ENCODE data around the gene PDPR.
A peak's percentile ranks its signal among the peaks of the same experiment; 100 is the strongest.
"Not testable (repeated sequence)": the region's sequence is repeated elsewhere in the genome, so short reads cannot be mapped to it uniquely, and the experiment has no call there.

PDPR gene

GRCh38 chr16:70113599-70113981 lies 542 bp upstream of the PDPR start:
- Mint-ChIP-seq H3K4me3 (peak overlapping the region; percentile 88), H3K4me1 (ENCODE audit: low read depth) (peaks cover 13% of the 10 kb centered on the region)
- H3K36me3 Mint-ChIP-seq (ENCODE audit: low read depth); H3K9me3 Mint-ChIP-seq; H3K27ac Mint-ChIP-seq; H3K27me3 Mint-ChIP-seq (ENCODE audit: low read depth): not testable (repeated sequence)

GRCh38 chr16:70118354-70118753 lies 4.2 kb downstream of the PDPR start:
- H3K27me3 Mint-ChIP-seq (ENCODE audit: low read depth); H3K4me3 Mint-ChIP-seq; H3K9me3 Mint-ChIP-seq; H3K27ac Mint-ChIP-seq: not testable (repeated sequence)
- Mint-ChIP-seq H3K36me3 (ENCODE audit: low read depth) (peaks cover 16% of the 10 kb centered on the region), H3K4me1 (ENCODE audit: low read depth) (peaks cover 14% of the 10 kb centered on the region)

GRCh38 chr16:70118776-70119175 lies 4.6 kb downstream of the PDPR start:
- not testable (repeated sequence) for H3K4me3 Mint-ChIP-seq; H3K9me3 Mint-ChIP-seq; H3K27ac Mint-ChIP-seq; H3K27me3 Mint-ChIP-seq (ENCODE audit: low read depth)
- Mint-ChIP-seq H3K4me1 (ENCODE audit: low read depth) (peaks cover 14% of the 10 kb centered on the region), H3K36me3 (ENCODE audit: low read depth) (peaks cover 16% of the 10 kb centered on the region)

GRCh38 chr16:70120398-70120797 lies 6.3 kb downstream of the PDPR start:
- H3K4me1 Mint-ChIP-seq (ENCODE audit: low read depth) = peaks cover 13% of the 10 kb centered on the region
- not testable (repeated sequence) for H3K9me3 Mint-ChIP-seq; H3K4me3 Mint-ChIP-seq; H3K27me3 Mint-ChIP-seq (ENCODE audit: low read depth); H3K27ac Mint-ChIP-seq
- H3K36me3 Mint-ChIP-seq (ENCODE audit: low read depth) = peaks cover 20% of the 10 kb centered on the region

GRCh38 chr16:70123822-70124221 lies 9.7 kb downstream of the PDPR start:
- H3K27ac Mint-ChIP-seq; H3K4me1 Mint-ChIP-seq (ENCODE audit: low read depth); H3K9me3 Mint-ChIP-seq; H3K4me3 Mint-ChIP-seq; H3K27me3 Mint-ChIP-seq (ENCODE audit: low read depth): not testable (repeated sequence)
- peaks cover 33% of the 10 kb centered on the region for H3K36me3 Mint-ChIP-seq (ENCODE audit: low read depth)

- not testable (repeated sequence) for H3K4me3 Mint-ChIP-seq
- peaks cover 42% of the 10 kb centered on the region for H3K36me3 Mint-ChIP-seq (ENCODE audit: low read depth)
Measured at GRCh38 chr16:70126226-70126625, 12.1 kb downstream of the PDPR start.

GRCh38 chr16:70127706-70128105 lies 13.6 kb downstream of the PDPR start:
- H3K27me3 Mint-ChIP-seq (ENCODE audit: low read depth); H3K4me1 Mint-ChIP-seq (ENCODE audit: low read depth); H3K4me3 Mint-ChIP-seq; H3K9me3 Mint-ChIP-seq; H3K27ac Mint-ChIP-seq: not testable (repeated sequence)
- peaks cover 39% of the 10 kb centered on the region for H3K36me3 Mint-ChIP-seq (ENCODE audit: low read depth)

More at GRCh38 chr16:70126226-70126625, 12.1 kb downstream of the PDPR start:
- H3K9me3 Mint-ChIP-seq; H3K27me3 Mint-ChIP-seq (ENCODE audit: low read depth); H3K4me1 Mint-ChIP-seq (ENCODE audit: low read depth); H3K27ac Mint-ChIP-seq: not testable (repeated sequence)

- H3K36me3 Mint-ChIP-seq (ENCODE audit: low read depth) = peaks cover 47% of the 10 kb centered on the region
- H3K27me3 Mint-ChIP-seq (ENCODE audit: low read depth); H3K9me3 Mint-ChIP-seq; H3K4me1 Mint-ChIP-seq (ENCODE audit: low read depth); H3K27ac Mint-ChIP-seq; H3K4me3 Mint-ChIP-seq: not testable (repeated sequence)
Measured at GRCh38 chr16:70128844-70129243, 14.7 kb downstream of the PDPR start.

GRCh38 chr16:70135796-70136195 lies 21.7 kb downstream of the PDPR start:
- H3K27me3 Mint-ChIP-seq (ENCODE audit: low read depth); H3K27ac Mint-ChIP-seq; H3K9me3 Mint-ChIP-seq; H3K4me1 Mint-ChIP-seq (ENCODE audit: low read depth); H3K4me3 Mint-ChIP-seq: not testable (repeated sequence)
- H3K36me3 Mint-ChIP-seq (ENCODE audit: low read depth) = peaks cover 51% of the 10 kb centered on the region

GRCh38 chr16:70136595-70136994 lies 22.5 kb downstream of the PDPR start:
- H3K27me3 Mint-ChIP-seq (ENCODE audit: low read depth); H3K4me3 Mint-ChIP-seq; H3K27ac Mint-ChIP-seq; H3K4me1 Mint-ChIP-seq (ENCODE audit: low read depth); H3K9me3 Mint-ChIP-seq: not testable (repeated sequence)
- peaks cover 50% of the 10 kb centered on the region for H3K36me3 Mint-ChIP-seq (ENCODE audit: low read depth)

GRCh38 chr16:70142739-70143138 lies 28.6 kb downstream of the PDPR start:
- not testable (repeated sequence) for H3K27me3 Mint-ChIP-seq (ENCODE audit: low read depth); H3K4me3 Mint-ChIP-seq; H3K9me3 Mint-ChIP-seq; H3K4me1 Mint-ChIP-seq (ENCODE audit: low read depth); H3K27ac Mint-ChIP-seq
- peaks cover 38% of the 10 kb centered on the region for H3K36me3 Mint-ChIP-seq (ENCODE audit: low read depth)

GRCh38 chr16:70143231-70143895 lies 29.2 kb downstream of the PDPR start:
- H3K27ac Mint-ChIP-seq; H3K4me3 Mint-ChIP-seq; H3K4me1 Mint-ChIP-seq (ENCODE audit: low read depth); H3K27me3 Mint-ChIP-seq (ENCODE audit: low read depth); H3K9me3 Mint-ChIP-seq: not testable (repeated sequence)
- H3K36me3 Mint-ChIP-seq (ENCODE audit: low read depth) = peaks cover 42% of the 10 kb centered on the region

GRCh38 chr16:70147853-70148252 lies 33.7 kb downstream of the PDPR start:
- H3K4me1 Mint-ChIP-seq (ENCODE audit: low read depth); H3K4me3 Mint-ChIP-seq; H3K27me3 Mint-ChIP-seq (ENCODE audit: low read depth); H3K27ac Mint-ChIP-seq; H3K9me3 Mint-ChIP-seq: not testable (repeated sequence)
- peaks cover 54% of the 10 kb centered on the region for H3K36me3 Mint-ChIP-seq (ENCODE audit: low read depth)

- peaks cover 53% of the 10 kb centered on the region for H3K36me3 Mint-ChIP-seq (ENCODE audit: low read depth)
- H3K27me3 Mint-ChIP-seq (ENCODE audit: low read depth); H3K9me3 Mint-ChIP-seq; H3K4me3 Mint-ChIP-seq; H3K4me1 Mint-ChIP-seq (ENCODE audit: low read depth); H3K27ac Mint-ChIP-seq: not testable (repeated sequence)
Measured at GRCh38 chr16:70148453-70148852, 34.3 kb downstream of the PDPR start.

- not testable (repeated sequence) for H3K27ac Mint-ChIP-seq; H3K9me3 Mint-ChIP-seq; H3K4me1 Mint-ChIP-seq (ENCODE audit: low read depth); H3K4me3 Mint-ChIP-seq; H3K27me3 Mint-ChIP-seq (ENCODE audit: low read depth)
- H3K36me3 Mint-ChIP-seq (ENCODE audit: low read depth) = peaks cover 52% of the 10 kb centered on the region
Measured at GRCh38 chr16:70149296-70149695, 35.2 kb downstream of the PDPR start.

GRCh38 chr16:70151391-70151790 lies 37.3 kb downstream of the PDPR start:
- peaks cover 8% of the 10 kb centered on the region for H3K4me1 Mint-ChIP-seq (ENCODE audit: low read depth)
- H3K9me3 Mint-ChIP-seq = no peaks in the 10 kb centered on the region
- peaks cover 52% of the 10 kb centered on the region for H3K36me3 Mint-ChIP-seq (ENCODE audit: low read depth)
- H3K27ac Mint-ChIP-seq = no peak overlapping the region
- H3K4me3 Mint-ChIP-seq = no peak overlapping the region
- H3K27me3 Mint-ChIP-seq (ENCODE audit: low read depth) = no peaks in the 10 kb centered on the region

Measured in T-helper 1 cell treated with Interleukin-12 subunit alpha and Interleukin-12 subunit beta and Interleukin-4 antibody, amounts not matched to agents 30 μg/mL and 1 μg/mL, for 36 hours (primary cell).